Gastroesophageal sphincter (tissue), 4 donors: Measurements from ENCODE around the gene COL6A3. TPM values are rescaled to one million over a fixed set of nuclear protein-coding genes. Genes with fewer than 3 reads are reported as not detected.

Source experiments
- ATAC-seq: fragments of 150-250 bp; one replicate; pipeline ENCODE4 v1.9.1; 2016; ENCODE audit warnings: mild to moderate bottlenecking, moderate library complexity
- H3K27ac ChIP-seq, 4 donors: fragments of 200-600 bp; sonication (generic) in 3 of 4; 1 replicate in 3 of 4; 2 replicates in 1 of 4; pipeline ENCODE4 v1.5.1; 2016 to 2019
- H3K27me3 ChIP-seq: fragments of 200-600 bp; sonication (generic); one replicate; pipeline ENCODE4 v1.5.1; 2019
- H3K36me3 ChIP-seq, 2 donors: fragments of 200-600 bp; sonication (generic); one replicate each; pipeline ENCODE4 v1.5.1; 2019; ENCODE audit warnings: control low read depth in 1 of 2
- H3K4me1 ChIP-seq, 3 donors: fragments of 200-600 bp; sonication (generic); 1 replicate in 2 of 3; 2 replicates in 1 of 3; pipeline ENCODE4 v1.5.1; 2016 to 2019; ENCODE audit warnings: control low read depth in 2 of 3
- H3K4me3 ChIP-seq, 2 donors: fragments of 200-600 bp; sonication (generic); one replicate each; pipeline ENCODE4 v1.5.1; 2019; ENCODE audit warnings: mild to moderate bottlenecking in 1 of 2, moderate library complexity in 1 of 2
- H3K9me3 ChIP-seq, 3 donors: fragments of 200-600 bp; sonication (generic); one replicate each; pipeline ENCODE4 v1.5.1; 2017 to 2019; ENCODE audit warnings: control low read depth in 2 of 3
- EP300 ChIP-seq: sonication (generic); formaldehyde crosslinking; IDR thresholded peaks from one replicate; pipeline ENCODE4 v1.6.1; 2017; ENCODE audit warnings: antibody characterized with exemption, mild to moderate bottlenecking
- POLR2A ChIP-seq, 2 donors: fragments of 450-650 bp; IDR thresholded peaks; one replicate each; pipeline ENCODE4 v1.6.1; 2017; ENCODE audit warnings: antibody characterized with exemption in 2 of 2, mild to moderate bottlenecking in 2 of 2, moderate library complexity in 1 of 2
- POLR2AphosphoS5 ChIP-seq: sonication (generic); formaldehyde crosslinking; IDR thresholded peaks from one replicate; pipeline ENCODE4 v1.6.1; 2017; ENCODE audit warnings: antibody characterized with exemption
- WGBS, 2 donors: methylation state at CpG; one replicate each; pipeline ENCODE4 v1.1.5; 2018; ENCODE audit warnings: low coverage in 1 of 2; 5-methylcytosine and 5-hydroxymethylcytosine counted together
- total RNA-seq, 4 donors: library from RNA; depleted of rRNA; stranded (reverse); fragments of >200 nt; gene quantifications; one replicate each; pipeline ENCODE4 v1.1.0, GENCODE V29; 2016
- TF ChIP-seq, protein P1 (sequence below), 4 experiments: fragments of 200-600 bp in 2 of 4; fragments of 450-650 bp in 2 of 4; sonication (generic) in 1 of 4; IDR thresholded peaks; one replicate each; pipeline ENCODE4 v1.5.1; 2017 to 2019; ENCODE audit warnings: antibody characterized with exemption in 4 of 4, mild to moderate bottlenecking in 2 of 4, moderate library complexity in 2 of 4

Gene COL6A3
- total RNA-seq, 4 donors from 2014 or later: 110 to 421 (median 310) TPM

DNA sequence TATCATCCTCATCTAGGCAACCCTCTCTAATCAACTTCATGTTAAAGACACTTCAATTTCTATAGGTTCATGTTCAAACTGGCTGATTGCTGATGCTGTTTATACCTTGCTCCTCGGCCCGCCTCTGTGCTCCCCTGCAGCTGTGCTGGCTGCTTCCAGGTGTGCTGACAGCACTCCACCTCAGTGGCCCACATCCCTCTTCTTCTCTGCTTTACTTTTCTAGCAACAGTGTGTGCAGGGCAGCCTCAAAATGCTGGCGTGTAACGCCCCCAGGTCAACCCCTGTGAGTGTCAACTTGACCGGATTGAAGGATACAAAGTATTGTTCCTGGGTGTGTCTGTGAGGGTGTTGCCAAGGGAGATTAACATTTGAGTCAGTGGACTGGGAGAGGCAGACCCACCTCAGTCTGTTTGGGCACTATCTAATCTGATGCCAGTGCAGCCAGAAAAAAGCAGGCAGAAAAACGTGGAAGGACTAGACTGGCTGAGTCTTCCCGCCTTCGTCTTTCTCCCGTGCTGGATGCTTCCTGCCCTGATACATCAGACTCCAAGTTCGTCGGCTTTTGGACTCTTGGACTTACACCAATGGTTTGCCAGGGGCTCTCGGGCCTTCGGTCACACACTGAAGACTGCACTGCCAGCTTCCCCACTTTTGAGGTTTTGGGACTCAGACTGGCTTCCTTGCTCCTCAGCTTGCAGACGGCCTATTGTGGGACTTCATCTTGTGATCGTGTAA is 94.7 kb downstream of the COL6A3 start:
- Histone ChIP-seq H3K27me3 (no peaks in the 10 kb centered on the region), H3K4me3 (no peak overlapping the region), H3K4me1 (peaks cover 21 to 98% (median 35%) of the 10 kb centered on the region in 3 donors), H3K9me3 (no peaks in the 10 kb centered on the region), H3K27ac (peak overlapping the region; percentile 16 to 95 (median 93)), H3K36me3 (no peaks in the 10 kb centered on the region)
- 80 to 84% methylated on average over 9 to 15 of the region's 15 CpGs for WGBS, 2 donors
- no peak for TF ChIP-seq POLR2A (IDR thresholded peaks at IDR 0.05)
- TF ChIP-seq EP300: no peak
- TF ChIP-seq POLR2AphosphoS5: no peak
- TF ChIP-seq, protein P1, sequence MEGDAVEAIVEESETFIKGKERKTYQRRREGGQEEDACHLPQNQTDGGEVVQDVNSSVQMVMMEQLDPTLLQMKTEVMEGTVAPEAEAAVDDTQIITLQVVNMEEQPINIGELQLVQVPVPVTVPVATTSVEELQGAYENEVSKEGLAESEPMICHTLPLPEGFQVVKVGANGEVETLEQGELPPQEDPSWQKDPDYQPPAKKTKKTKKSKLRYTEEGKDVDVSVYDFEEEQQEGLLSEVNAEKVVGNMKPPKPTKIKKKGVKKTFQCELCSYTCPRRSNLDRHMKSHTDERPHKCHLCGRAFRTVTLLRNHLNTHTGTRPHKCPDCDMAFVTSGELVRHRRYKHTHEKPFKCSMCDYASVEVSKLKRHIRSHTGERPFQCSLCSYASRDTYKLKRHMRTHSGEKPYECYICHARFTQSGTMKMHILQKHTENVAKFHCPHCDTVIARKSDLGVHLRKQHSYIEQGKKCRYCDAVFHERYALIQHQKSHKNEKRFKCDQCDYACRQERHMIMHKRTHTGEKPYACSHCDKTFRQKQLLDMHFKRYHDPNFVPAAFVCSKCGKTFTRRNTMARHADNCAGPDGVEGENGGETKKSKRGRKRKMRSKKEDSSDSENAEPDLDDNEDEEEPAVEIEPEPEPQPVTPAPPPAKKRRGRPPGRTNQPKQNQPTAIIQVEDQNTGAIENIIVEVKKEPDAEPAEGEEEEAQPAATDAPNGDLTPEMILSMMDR (IDR thresholded peaks at IDR 0.05): no peak
- ATAC-seq: no peak

DNA sequence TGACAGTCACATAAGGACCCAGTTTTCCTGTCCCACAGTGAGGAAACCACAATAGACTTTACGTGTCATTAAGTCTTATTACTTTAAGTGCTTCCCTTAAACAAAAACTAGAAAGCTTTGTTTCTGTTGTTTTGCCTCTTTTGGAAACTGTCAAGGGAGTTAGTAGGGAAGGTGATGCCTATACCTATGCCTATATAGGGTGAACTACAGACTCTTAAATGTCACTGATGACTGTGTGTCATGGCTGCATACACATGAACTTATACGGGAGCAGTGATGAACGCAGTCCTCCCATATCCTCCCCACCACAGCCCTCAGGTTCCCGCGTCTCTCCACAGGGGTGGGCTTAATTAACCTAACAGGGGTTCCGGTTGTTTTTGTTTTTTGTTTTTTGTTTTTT is 97.6 kb downstream of the COL6A3 start:
- H3K4me1 ChIP-seq: peaks cover 21 to 79% (median 22%) of the 10 kb centered on the region in 3 donors
- H3K27ac ChIP-seq: peak overlapping the region; percentile 92 to 96 (median 94)
- WGBS, 2 donors: 77 to 80% methylated on average over 1 to 6 of the region's 6 CpGs
- TF ChIP-seq EP300: no peak
- TF ChIP-seq POLR2AphosphoS5: no peak
- TF ChIP-seq, protein P1 (IDR thresholded peaks at IDR 0.05): no peak
- TF ChIP-seq POLR2A (IDR thresholded peaks at IDR 0.05): no peak
- H3K36me3 ChIP-seq: no peaks in the 10 kb centered on the region
- H3K4me3 ChIP-seq: no peak overlapping the region
- no peak for ATAC-seq
- no peaks in the 10 kb centered on the region for H3K9me3 ChIP-seq
- H3K27me3 ChIP-seq: no peaks in the 10 kb centered on the region

DNA sequence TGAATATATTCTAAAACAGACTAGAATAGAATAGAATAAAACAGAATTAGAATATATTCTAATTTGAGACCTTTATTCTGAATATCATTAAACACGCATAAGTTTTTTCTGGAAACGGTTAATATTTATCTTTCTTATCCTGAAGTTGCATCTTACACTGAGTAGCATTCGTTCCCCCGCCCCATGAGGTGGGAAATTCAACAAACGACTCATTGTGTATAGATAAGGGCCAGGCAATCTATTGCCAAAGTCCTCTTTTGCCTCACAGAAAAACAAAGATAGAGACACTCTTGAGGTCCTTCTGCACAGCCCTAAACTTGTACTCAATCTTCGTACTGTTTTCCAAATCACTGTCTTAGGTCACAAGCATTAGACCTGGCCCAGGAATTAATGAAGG is 98.1 kb downstream of the COL6A3 start:
- Histone ChIP-seq H3K36me3 (no peaks in the 10 kb centered on the region), H3K27ac (peak overlapping the region; percentile 92 to 96 (median 94)), H3K4me1 (peaks cover 21 to 79% (median 22%) of the 10 kb centered on the region in 3 donors), H3K4me3 (no peak overlapping the region), H3K27me3 (no peaks in the 10 kb centered on the region), H3K9me3 (no peaks in the 10 kb centered on the region)
- 14 to 38% methylated on average over 6 of the region's 6 CpGs for WGBS, 2 donors
- TF ChIP-seq, protein P1 (IDR thresholded peaks at IDR 0.05): no peak
- TF ChIP-seq POLR2AphosphoS5 (no peak), POLR2A (IDR thresholded peaks at IDR 0.05) (no peak), EP300 (no peak)
- no peak for ATAC-seq

DNA sequence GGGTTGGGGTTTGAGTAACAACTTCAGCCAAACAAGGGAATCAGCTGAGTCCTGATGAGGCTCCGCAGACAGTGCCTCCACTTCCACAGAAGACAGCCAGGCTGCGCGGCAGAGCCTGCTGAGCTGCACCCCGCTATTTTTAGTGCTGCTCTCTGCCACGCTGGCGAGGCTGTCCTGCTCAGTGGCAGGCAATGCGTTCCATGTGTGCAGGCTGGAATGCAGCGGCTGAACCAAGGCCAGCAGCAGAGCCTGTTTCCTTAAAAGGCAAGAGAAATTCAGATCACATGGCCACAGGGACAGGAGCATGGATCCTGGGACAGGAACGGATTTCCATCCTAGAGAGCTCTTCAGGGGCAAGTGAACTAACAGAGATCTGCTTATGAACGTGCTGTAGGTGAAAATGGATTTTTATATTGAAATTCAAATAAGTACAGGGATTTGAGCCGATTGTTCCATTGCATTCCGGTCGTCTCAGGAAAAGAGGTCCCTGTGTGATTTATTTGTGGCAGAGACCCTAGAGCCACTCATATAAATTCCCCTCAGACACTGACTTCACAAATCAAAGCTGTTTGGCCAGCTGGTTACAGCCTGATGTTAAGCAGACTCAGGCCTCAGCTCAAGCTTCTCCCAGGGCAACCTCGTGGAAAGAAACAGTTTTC is 98.7 kb downstream of the COL6A3 start:
- no peaks in the 10 kb centered on the region for H3K9me3 ChIP-seq
- peaks cover 17 to 79% (median 18%) of the 10 kb centered on the region in 3 donors for H3K4me1 ChIP-seq
- TF ChIP-seq, protein P1 (IDR thresholded peaks at IDR 0.05): peak; percentile 67 to 88 (median 80)
- TF ChIP-seq POLR2AphosphoS5 (peak; percentile 95), EP300 (no peak), POLR2A (IDR thresholded peaks at IDR 0.05) (no peak)
- H3K36me3 ChIP-seq: no peaks in the 10 kb centered on the region
- WGBS, 2 donors: 13 to 17% methylated on average over 6 to 9 of the region's 14 CpGs
- no peak overlapping the region for H3K4me3 ChIP-seq
- H3K27ac ChIP-seq: peak overlapping the region; percentile 92 to 98 (median 94)
- H3K27me3 ChIP-seq: no peaks in the 10 kb centered on the region
- peak; percentile 92 for ATAC-seq
